ENCODE data around the gene PCCA. TPM values are rescaled to one million over a fixed set of nuclear protein-coding genes. Genes with fewer than 3 reads are reported as not detected.
A peak's percentile ranks its signal among the peaks of the same experiment; 100 is the strongest.

The PCCA gene
- total RNA-seq, 4 donors from 2014 or later: 21.2 to 40.9 (median 31.6) TPM

GRCh38 chr13:100229603-100230002, 140.7 kb downstream of the PCCA start:
- Histone ChIP-seq H3K4me3 (no peak overlapping the region), H3K27me3 (no peaks in the 10 kb centered on the region), H3K27ac (peak overlapping the region; percentile 34), H3K4me1 (peaks cover 26% of the 10 kb centered on the region), H3K9me3 (no peaks in the 10 kb centered on the region), H3K36me3 (no peaks in the 10 kb centered on the region)
- WGBS: 77% methylated on average over 7 of the region's 7 CpGs
- TF ChIP-seq POLR2AphosphoS5 (IDR thresholded peaks at IDR 0.05) (no peak), POLR2A (IDR thresholded peaks at IDR 0.05) (no peak), CTCF (IDR thresholded peaks at IDR 0.05) (no peak), EP300 (IDR thresholded peaks at IDR 0.05) (no peak)
- no peak for DNase-seq (ENCODE audit: low spot score in 2 of 2)

GRCh38 chr13:100230769-100231149, 141.9 kb downstream of the PCCA start:
- H3K4me1 ChIP-seq: peaks cover 34% of the 10 kb centered on the region
- no peaks in the 10 kb centered on the region for H3K27me3 ChIP-seq
- no peak for TF ChIP-seq CTCF (IDR thresholded peaks at IDR 0.05)
- no peak for TF ChIP-seq EP300 (IDR thresholded peaks at IDR 0.05)
- no peak for TF ChIP-seq POLR2AphosphoS5 (IDR thresholded peaks at IDR 0.05)
- no peaks in the 10 kb centered on the region for H3K9me3 ChIP-seq
- no peaks in the 10 kb centered on the region for H3K36me3 ChIP-seq
- DNase-seq (ENCODE audit: low spot score in 2 of 2): no peak
- WGBS: 45% methylated on average over 3 of the region's 3 CpGs
- H3K4me3 ChIP-seq: no peak overlapping the region
- H3K27ac ChIP-seq: peak overlapping the region; percentile 18

GRCh38 chr13:100231176-100231575, 142.3 kb downstream of the PCCA start:
- Histone ChIP-seq H3K36me3 (no peaks in the 10 kb centered on the region), H3K27ac (peak overlapping the region; percentile 18), H3K9me3 (no peaks in the 10 kb centered on the region), H3K4me1 (peaks cover 34% of the 10 kb centered on the region), H3K27me3 (no peaks in the 10 kb centered on the region), H3K4me3 (no peak overlapping the region)
- TF ChIP-seq POLR2A (IDR thresholded peaks at IDR 0.05) (no peak), EP300 (IDR thresholded peaks at IDR 0.05) (no peak), POLR2AphosphoS5 (IDR thresholded peaks at IDR 0.05) (no peak)
- DNase-seq (ENCODE audit: low spot score in 2 of 2): no peak
- WGBS: 71% methylated on average over 3 of the region's 3 CpGs

- no peak overlapping the region for H3K4me3 ChIP-seq
- no peaks in the 10 kb centered on the region for H3K27me3 ChIP-seq
- no peak for TF ChIP-seq EP300 (IDR thresholded peaks at IDR 0.05)
- no peak for TF ChIP-seq CTCF (IDR thresholded peaks at IDR 0.05)
- TF ChIP-seq POLR2A (IDR thresholded peaks at IDR 0.05): no peak
- no peak for TF ChIP-seq POLR2AphosphoS5 (IDR thresholded peaks at IDR 0.05)
- no peaks in the 10 kb centered on the region for H3K36me3 ChIP-seq
- DNase-seq (ENCODE audit: low spot score in 2 of 2): no peak
- peaks cover 33% of the 10 kb centered on the region for H3K4me1 ChIP-seq
- H3K27ac ChIP-seq: no peak overlapping the region
- 78% methylated on average over 4 of the region's 4 CpGs for WGBS
- no peaks in the 10 kb centered on the region for H3K9me3 ChIP-seq
Measured at GRCh38 chr13:100234006-100234405, 145.1 kb downstream of the PCCA start.

- Histone ChIP-seq H3K4me1 (peaks cover 27% of the 10 kb centered on the region), H3K9me3 (no peaks in the 10 kb centered on the region), H3K27ac (no peak overlapping the region), H3K27me3 (no peaks in the 10 kb centered on the region), H3K4me3 (no peak overlapping the region), H3K36me3 (no peaks in the 10 kb centered on the region)
- WGBS: 60% methylated on average over 4 of the region's 4 CpGs
- DNase-seq (ENCODE audit: low spot score in 2 of 2): no peak
- TF ChIP-seq POLR2AphosphoS5 (IDR thresholded peaks at IDR 0.05) (no peak), CTCF (IDR thresholded peaks at IDR 0.05) (no peak), EP300 (IDR thresholded peaks at IDR 0.05) (no peak), POLR2A (IDR thresholded peaks at IDR 0.05) (no peak)
Measured at GRCh38 chr13:100234524-100235136, 145.7 kb downstream of the PCCA start.

All from suprapubic skin (tissue), 4 donors.